Neural progenitor cell (in vitro differentiated cells): ENCODE results near the gene AHR. TPM values are rescaled to one million over a fixed set of nuclear protein-coding genes. Genes with fewer than 3 reads are reported as not detected.

Source experiments
- DNase-seq: peaks from one replicate; pipeline ENCODE4 v3.0.0-alpha.2; 2016; ENCODE audit warnings: low spot score
- H2AFZ ChIP-seq: fragments of 200-600 bp; sonication (generic); replicated peaks from 2 replicates; pipeline ENCODE4 v1.6.1; 2016; ENCODE audit warnings: antibody characterized with exemption
- H3F3A ChIP-seq: fragments of 200-600 bp; sonication (generic); 2 replicates; pipeline ENCODE4 v1.6.1; 2016; ENCODE audit warnings: antibody characterized with exemption, low read depth
- H3K27ac ChIP-seq: fragments of 200-600 bp; sonication (generic); 2 replicates; pipeline ENCODE4 v1.5.1; 2016; ENCODE audit warnings: mild to moderate bottlenecking
- H3K27me3 ChIP-seq: fragments of 200-600 bp; sonication (generic); 2 replicates; pipeline ENCODE4 v1.6.1; 2016; ENCODE audit warnings: mild to moderate bottlenecking, moderate library complexity
- H3K36me3 ChIP-seq: fragments of 200-600 bp; sonication (generic); 2 replicates; pipeline ENCODE4 v1.5.1; 2016
- H3K4me1 ChIP-seq: fragments of 200-600 bp; sonication (generic); 2 replicates; pipeline ENCODE4 v1.6.1; 2016; ENCODE audit warnings: mixed run types
- H3K4me2 ChIP-seq: fragments of 200-600 bp; sonication (generic); 2 replicates; pipeline ENCODE4 v1.6.1; 2016
- H3K4me3 ChIP-seq: fragments of 200-600 bp; sonication (generic); 2 replicates; pipeline ENCODE4 v1.5.1; 2016
- H3K79me2 ChIP-seq: fragments of 200-600 bp; sonication (generic); 2 replicates; pipeline ENCODE4 v1.6.1; 2016; ENCODE audit warnings: low read depth
- H3K9ac ChIP-seq: fragments of 200-600 bp; sonication (generic); 2 replicates; pipeline ENCODE4 v1.6.1; 2016
- H3K9me3 ChIP-seq: fragments of 200-600 bp; sonication (generic); 2 replicates; pipeline ENCODE4 v1.5.1; 2016; ENCODE audit warnings: low read depth
- H4K20me1 ChIP-seq: fragments of 200-600 bp; sonication (generic); 2 replicates; pipeline ENCODE4 v1.6.1; 2016; ENCODE audit warnings: low read depth
- H3K27ac Mint-ChIP-seq: 3 replicates; pipeline ENCODE4 v1.8.0; 2021; ENCODE audit warnings: mixed read lengths
- H3K27me3 Mint-ChIP-seq: 2 replicates; pipeline ENCODE4 v1.8.0; 2022; ENCODE audit warnings: low read depth, mild to moderate bottlenecking, inconsistent platforms, moderate library complexity, mixed read lengths; ENCODE audit not compliant: insufficient read depth
- H3K36me3 Mint-ChIP-seq: 3 replicates; pipeline ENCODE4 v1.8.0; 2021; ENCODE audit warnings: mixed read lengths
- H3K4me1 Mint-ChIP-seq: 3 replicates; pipeline ENCODE4 v1.8.0; 2021; ENCODE audit warnings: mixed read lengths
- H3K4me3 Mint-ChIP-seq: 3 replicates; pipeline ENCODE4 v1.8.0; 2021; ENCODE audit warnings: mild to moderate bottlenecking, moderate library complexity, mixed read lengths
- H3K9me3 Mint-ChIP-seq: 3 replicates; pipeline ENCODE4 v1.8.0; 2020; ENCODE audit warnings: mixed read lengths
- EZH2 ChIP-seq: fragments of 200-600 bp; sonication (generic); IDR thresholded peaks from 2 replicates; pipeline ENCODE4 v1.6.1; 2017; ENCODE audit warnings: antibody characterized with exemption, mild to moderate bottlenecking, moderate library complexity
- EZH2phosphoT487 ChIP-seq: fragments of 200-600 bp; sonication (generic); IDR thresholded peaks from 2 replicates; pipeline ENCODE4 v1.6.1; 2017; ENCODE audit warnings: antibody characterized with exemption
- total RNA-seq: library from RNA; depleted of rRNA; stranded (reverse); fragments of >200 nt; gene quantifications from 2 replicates; pipeline ENCODE4 v1.2.3, GENCODE V29; 2015; ENCODE audit warnings: low replicate concordance
- TF ChIP-seq, protein P1 (sequence below): fragments of 200-600 bp; sonication (generic); IDR thresholded peaks from 2 replicates; pipeline ENCODE4 v1.5.1; 2017; ENCODE audit warnings: antibody characterized with exemption, mild to moderate bottlenecking

Gene AHR
- total RNA-seq, 1 donor from 2014 or later = 5.7 TPM

DNA sequence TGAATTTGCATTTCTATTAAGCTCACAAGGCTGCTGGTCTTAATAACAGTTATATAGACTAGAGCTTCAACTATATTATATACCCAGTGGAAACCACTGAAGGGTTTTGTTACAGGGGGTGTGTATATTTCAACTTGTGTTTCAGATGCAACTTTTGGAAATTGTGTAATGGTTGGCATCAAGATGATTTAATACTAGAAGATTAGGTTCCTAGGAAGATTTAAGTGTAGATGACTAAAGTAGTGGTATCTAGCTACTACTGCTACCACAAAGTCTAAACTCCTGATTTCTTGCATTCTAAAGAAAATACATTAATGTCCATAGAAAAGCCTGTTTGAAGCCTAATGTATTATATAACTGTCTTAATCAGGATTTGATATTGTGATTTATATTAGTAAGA lies 30.2 kb downstream of the AHR start:
- no peaks in the 10 kb centered on the region for H3K27me3 Mint-ChIP-seq
- Histone ChIP-seq H3K27ac (no peak overlapping the region), H3K4me2 (no peak overlapping the region), H3K4me3 (no peak overlapping the region), H3K79me2 (no peaks in the 10 kb centered on the region), H3K27me3 (no peaks in the 10 kb centered on the region), H3K36me3 (no peaks in the 10 kb centered on the region), H4K20me1 (no peaks in the 10 kb centered on the region), H2AFZ (no peak overlapping the region), H3K9me3 (no peaks in the 10 kb centered on the region), H3K4me1 (no peaks in the 10 kb centered on the region), H3K9ac (no peak overlapping the region), H3F3A (no peaks in the 10 kb centered on the region)
- peaks cover 10% of the 10 kb centered on the region for H3K36me3 Mint-ChIP-seq
- no peak overlapping the region for H3K27ac Mint-ChIP-seq
- H3K4me3 Mint-ChIP-seq = no peak overlapping the region
- no peaks in the 10 kb centered on the region for H3K9me3 Mint-ChIP-seq
- no peak for DNase-seq
- TF ChIP-seq EZH2phosphoT487 (no peak), EZH2 (no peak)
- TF ChIP-seq, protein P1, sequence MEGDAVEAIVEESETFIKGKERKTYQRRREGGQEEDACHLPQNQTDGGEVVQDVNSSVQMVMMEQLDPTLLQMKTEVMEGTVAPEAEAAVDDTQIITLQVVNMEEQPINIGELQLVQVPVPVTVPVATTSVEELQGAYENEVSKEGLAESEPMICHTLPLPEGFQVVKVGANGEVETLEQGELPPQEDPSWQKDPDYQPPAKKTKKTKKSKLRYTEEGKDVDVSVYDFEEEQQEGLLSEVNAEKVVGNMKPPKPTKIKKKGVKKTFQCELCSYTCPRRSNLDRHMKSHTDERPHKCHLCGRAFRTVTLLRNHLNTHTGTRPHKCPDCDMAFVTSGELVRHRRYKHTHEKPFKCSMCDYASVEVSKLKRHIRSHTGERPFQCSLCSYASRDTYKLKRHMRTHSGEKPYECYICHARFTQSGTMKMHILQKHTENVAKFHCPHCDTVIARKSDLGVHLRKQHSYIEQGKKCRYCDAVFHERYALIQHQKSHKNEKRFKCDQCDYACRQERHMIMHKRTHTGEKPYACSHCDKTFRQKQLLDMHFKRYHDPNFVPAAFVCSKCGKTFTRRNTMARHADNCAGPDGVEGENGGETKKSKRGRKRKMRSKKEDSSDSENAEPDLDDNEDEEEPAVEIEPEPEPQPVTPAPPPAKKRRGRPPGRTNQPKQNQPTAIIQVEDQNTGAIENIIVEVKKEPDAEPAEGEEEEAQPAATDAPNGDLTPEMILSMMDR = no peak
- H3K4me1 Mint-ChIP-seq = no peaks in the 10 kb centered on the region

- H3K9me3 ChIP-seq = no peaks in the 10 kb centered on the region
- no peak overlapping the region for H2AFZ ChIP-seq
- H3F3A ChIP-seq = no peaks in the 10 kb centered on the region
- Mint-ChIP-seq H3K4me1 (no peaks in the 10 kb centered on the region), H3K27ac (no peak overlapping the region), H3K4me3 (no peak overlapping the region), H3K9me3 (no peaks in the 10 kb centered on the region), H3K27me3 (no peaks in the 10 kb centered on the region), H3K36me3 (peaks cover 10% of the 10 kb centered on the region)
- no peak overlapping the region for H3K4me2 ChIP-seq
- H3K36me3 ChIP-seq = no peaks in the 10 kb centered on the region
- H3K27ac ChIP-seq = no peak overlapping the region
- H4K20me1 ChIP-seq = no peaks in the 10 kb centered on the region
- TF ChIP-seq EZH2phosphoT487 = no peak
- TF ChIP-seq, protein P1 = no peak
- TF ChIP-seq EZH2 = no peak
- H3K4me3 ChIP-seq = no peak overlapping the region
- no peaks in the 10 kb centered on the region for H3K79me2 ChIP-seq
- H3K27me3 ChIP-seq = no peaks in the 10 kb centered on the region
- H3K4me1 ChIP-seq = no peaks in the 10 kb centered on the region
- no peak overlapping the region for H3K9ac ChIP-seq
- no peak for DNase-seq
These were observed 31.0 kb downstream of the AHR start for GRCh38 chr7:17329440-17329839.

GRCh38 chr7:17331891-17332501 lies 33.5 kb downstream of the AHR start:
- DNase-seq = no peak
- no peak overlapping the region for H3K27ac ChIP-seq
- TF ChIP-seq, protein P1 = no peak
- TF ChIP-seq EZH2phosphoT487 = no peak
- no peak for TF ChIP-seq EZH2
- H3K4me2 ChIP-seq = no peak overlapping the region
- no peaks in the 10 kb centered on the region for H3K4me1 ChIP-seq
- no peaks in the 10 kb centered on the region for H3K27me3 ChIP-seq
- Mint-ChIP-seq H3K9me3 (peaks cover under 1% of the 10 kb centered on the region), H3K27me3 (no peaks in the 10 kb centered on the region), H3K36me3 (peaks cover 7% of the 10 kb centered on the region), H3K4me3 (no peak overlapping the region), H3K4me1 (no peaks in the 10 kb centered on the region), H3K27ac (no peak overlapping the region)
- H3K79me2 ChIP-seq = no peaks in the 10 kb centered on the region
- no peak overlapping the region for H3K4me3 ChIP-seq
- H3F3A ChIP-seq = no peaks in the 10 kb centered on the region
- H3K36me3 ChIP-seq = no peaks in the 10 kb centered on the region
- H3K9me3 ChIP-seq = no peaks in the 10 kb centered on the region
- H3K9ac ChIP-seq = no peak overlapping the region
- H2AFZ ChIP-seq = no peak overlapping the region
- H4K20me1 ChIP-seq = no peaks in the 10 kb centered on the region
